Fibroblast of peridontal ligament (primary cell): ENCODE measurements around the gene ARNT2.

Experiments
- DNase-seq: peaks from one replicate; pipeline ENCODE4 v3.0.0-alpha.2; 2010; ENCODE audit errors: extremely low read depth

ARNT2 gene

DNA sequence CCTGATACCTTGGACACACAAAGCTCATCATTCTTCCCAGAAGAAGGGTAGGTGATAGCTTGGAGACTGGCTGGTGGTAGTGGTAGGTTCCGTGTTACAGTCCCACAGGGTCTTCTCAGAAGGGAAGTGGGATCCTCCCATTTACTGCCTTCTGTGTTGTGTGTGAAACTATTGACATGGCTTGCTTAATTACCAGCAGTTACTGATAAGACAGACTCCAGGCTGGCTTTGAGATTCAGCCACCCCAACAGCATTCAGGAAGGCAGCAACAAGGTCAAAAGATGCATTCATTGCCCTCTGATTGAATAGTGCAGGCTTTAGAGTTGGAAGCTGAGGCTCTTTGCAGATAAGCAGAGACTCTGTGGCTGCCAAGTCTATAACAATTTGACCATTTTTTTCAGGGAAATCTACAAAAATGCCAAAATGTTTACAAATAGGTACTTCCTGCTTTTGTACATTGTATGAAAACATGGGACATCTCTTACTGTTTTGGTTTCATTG, 7.7 kb downstream of the ARNT2 start:
- no peak for DNase-seq

- DNase-seq: no peak
Observed at GRCh38 chr15:80414546-80415357, 10.6 kb downstream of the ARNT2 start.

DNA sequence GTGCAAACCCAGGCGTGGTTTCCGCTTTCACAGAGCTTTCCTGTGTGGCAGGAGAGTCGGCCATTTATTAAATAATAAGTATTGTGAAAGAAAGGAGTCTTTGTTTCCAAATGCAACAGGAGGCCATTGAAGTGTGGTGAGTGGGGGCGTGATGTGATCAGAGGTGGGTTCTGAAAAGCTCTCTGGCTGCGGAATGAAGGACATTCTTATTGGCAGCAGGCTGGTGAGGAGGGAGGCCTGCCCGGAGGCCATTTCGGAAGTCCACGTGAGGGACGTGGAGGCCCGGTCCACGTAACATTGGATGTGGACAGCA, 11.1 kb downstream of the ARNT2 start:
- no peak for DNase-seq

DNA sequence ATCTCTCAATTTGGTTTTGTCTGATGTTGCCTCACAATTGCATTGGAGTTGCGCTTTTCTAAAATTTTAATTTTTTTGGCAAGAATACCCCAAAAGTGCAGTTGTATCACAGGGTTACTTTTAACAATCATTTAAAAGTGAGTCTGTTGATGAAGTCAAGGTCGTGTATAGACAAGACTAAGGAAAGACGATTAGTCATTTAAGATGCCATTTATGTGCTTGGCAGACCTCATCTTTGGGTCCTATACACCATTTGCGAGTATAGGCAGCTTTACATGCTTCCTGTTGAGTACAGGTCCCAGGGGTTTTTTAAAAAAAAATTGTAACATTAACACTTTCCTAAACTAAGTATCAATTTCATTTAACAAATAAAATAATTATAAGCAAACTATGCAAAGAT, 12.5 kb downstream of the ARNT2 start:
- DNase-seq: no peak

DNA sequence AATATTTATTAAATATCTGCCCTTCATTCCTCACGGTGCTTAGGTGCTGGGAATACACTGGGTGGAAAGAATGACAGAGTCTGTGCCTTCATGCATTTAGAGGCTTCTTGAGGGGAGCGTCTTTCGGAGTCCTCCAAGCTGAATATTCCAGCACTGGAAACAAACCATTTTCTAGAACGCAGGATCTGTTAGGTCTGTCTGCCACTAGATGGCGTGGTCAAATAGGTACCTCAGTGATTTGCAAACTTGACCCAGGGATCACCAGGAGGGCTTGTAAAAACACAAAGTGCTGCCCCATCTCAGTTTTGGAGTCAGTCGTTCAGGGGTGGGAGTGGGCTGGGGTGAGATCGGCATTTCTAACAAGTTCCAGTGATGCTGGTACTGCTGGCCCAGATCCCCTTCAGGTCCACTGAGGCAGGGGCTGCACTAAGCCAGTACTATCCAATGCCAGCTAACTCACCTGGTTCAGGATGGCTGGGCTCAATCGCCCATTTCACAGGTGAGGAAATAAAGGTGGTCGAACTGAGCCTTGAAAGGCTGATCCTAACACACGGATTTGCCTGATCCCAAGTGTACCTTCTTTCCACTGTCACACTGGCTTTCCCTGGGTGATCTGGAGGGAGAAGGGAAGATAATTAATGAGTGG, 14.8 kb downstream of the ARNT2 start:
- DNase-seq: peak; percentile 71

DNA sequence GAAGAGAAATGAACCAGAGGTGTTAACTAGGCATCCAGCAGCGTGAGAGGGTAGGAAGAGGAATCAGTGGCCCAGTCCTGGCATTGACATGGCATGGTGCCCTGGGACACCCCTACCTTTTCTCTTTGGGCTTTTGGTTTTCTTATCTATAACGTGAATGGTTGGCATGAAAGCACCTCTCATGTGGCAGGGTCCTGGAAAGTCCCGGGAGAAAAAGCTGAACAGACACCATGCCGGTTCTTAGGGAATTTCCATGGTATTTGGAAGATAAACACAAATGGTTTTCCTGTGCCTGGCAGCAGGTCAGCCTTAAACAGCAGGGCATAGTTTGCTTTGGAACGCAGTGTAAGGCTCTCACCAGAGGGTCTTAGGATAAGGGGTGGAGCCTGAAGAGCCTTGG, 15.4 kb downstream of the ARNT2 start:
- no peak for DNase-seq

DNA sequence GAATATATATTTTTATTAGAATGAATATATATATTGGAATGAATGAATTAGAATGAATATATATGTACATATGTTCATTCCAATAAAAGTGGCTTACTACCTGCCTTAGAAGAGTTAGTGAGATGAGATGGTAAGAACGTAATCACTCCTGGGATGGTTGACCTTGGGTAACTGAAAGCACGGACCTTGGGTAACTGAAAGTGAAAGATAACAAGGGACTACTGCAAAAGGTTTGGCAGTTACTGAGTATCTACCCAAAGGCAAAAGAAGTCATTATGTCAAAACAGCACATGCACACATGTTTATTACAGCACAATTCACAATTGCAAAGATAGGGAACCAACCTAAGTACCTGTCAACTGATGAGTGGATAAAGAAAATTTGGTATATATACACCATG, 16.5 kb downstream of the ARNT2 start:
- no peak for DNase-seq

DNA sequence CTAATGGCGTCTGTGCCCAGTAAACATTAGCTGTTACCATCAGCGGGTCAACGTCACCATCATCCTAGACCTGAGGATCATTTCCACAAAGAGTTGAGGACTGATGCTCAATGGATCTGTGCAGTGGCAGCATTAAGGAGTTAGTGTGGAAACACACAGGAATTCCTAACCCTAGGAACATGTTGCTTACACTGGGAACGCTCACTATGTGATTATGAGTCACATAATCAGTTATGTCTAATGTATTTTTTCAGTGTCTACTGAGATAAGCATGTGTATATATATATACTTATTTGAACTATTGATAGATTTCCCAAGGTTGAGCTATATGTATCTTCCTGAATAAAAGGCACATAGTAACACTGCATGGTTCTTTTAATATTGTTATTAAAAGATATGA, 19.0 kb downstream of the ARNT2 start:
- peak; percentile 41 for DNase-seq

GRCh38 chr15:80424381-80424780, 20.2 kb downstream of the ARNT2 start:
- DNase-seq: no peak

DNA sequence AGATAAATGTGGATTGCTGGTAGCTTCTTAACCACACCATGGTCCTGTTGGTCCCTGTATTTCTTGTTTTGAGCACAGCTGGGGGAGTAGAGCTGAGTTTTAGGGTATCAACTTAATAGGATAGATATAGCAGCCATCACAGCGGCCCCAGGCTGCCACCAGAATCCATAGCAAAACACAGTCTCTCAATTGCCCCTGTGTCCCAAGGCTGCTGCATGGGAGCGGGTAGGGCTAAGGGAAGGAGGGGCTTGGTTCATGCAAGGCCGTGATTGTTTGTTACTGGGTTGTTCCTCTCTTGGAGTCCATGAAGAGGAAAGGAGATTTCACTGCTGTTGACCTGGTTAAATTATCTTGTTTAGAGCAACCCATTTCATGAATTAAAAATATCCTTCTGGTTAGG, 22.1 kb downstream of the ARNT2 start:
- no peak for DNase-seq

DNA sequence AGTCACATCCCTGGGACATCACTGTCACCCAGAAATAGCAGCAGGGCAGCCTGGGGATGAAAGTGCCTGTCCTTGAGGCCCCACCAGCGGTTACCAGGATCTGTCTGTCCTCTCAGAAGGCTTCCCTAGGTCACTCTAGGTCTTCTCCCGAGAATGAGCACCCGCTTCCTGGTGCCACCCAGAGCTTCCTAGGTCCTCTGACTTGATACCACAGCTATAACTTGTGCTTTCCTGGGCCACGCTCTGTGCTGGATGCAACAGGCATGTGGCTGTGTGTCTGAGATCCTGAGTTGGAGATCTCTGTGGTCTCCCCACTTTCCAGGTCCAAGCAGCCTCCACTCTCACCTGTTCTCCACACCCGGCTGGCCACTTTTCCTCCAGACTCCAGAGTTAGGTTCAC, 25.8 kb downstream of the ARNT2 start:
- no peak for DNase-seq

DNA sequence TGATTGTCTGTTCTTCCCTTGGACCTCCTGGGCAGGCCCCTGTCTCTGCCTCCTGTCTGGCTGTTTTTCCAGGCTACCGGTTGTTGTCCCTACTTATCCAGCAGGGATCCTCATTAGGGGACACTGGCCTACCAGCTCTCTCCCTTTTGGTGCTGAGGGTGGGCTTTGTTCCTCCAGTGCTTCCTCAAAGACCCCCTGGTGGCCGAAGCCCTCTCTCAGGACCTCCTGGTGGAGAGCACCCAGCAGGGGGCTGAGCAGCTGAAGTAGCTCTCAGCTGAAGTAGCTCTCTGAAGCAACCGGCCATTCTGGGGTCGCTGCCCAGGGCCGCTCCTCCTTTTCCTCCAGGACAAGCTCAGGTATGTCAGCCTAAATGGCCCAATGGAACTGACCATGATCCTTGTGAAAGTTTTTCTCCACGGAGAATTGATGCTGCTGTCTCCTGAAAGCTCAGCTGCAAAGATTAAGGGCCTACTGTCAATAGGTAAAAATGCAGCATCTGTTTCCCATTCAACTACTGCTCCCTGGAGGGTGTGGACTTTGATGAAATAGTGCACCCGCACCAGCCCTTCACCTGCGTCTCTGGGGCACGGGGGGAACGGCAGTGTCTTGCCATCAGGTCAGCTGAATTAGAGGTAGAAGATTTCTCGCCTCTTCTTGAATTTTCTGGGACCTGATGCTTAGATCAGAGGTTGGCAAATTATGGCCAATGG, 27.6 kb downstream of the ARNT2 start:
- no peak for DNase-seq

DNA sequence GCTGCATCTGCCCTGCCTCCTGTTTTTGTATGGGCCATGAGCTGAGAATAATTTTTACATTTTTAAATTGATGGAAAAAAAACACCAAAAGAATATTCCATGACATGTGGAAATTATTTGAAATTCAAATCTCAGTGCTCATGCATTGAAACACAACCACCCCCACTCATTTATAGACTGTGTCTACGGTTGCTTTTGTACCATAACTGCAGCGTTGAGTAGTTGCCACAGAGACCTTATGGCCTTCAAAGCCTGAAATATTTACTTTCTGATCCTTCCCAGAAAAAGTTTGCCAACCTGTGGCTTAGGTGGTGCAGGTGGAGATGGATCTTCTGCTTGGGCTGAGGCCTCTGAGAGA, 28.1 kb downstream of the ARNT2 start:
- no peak for DNase-seq

DNA sequence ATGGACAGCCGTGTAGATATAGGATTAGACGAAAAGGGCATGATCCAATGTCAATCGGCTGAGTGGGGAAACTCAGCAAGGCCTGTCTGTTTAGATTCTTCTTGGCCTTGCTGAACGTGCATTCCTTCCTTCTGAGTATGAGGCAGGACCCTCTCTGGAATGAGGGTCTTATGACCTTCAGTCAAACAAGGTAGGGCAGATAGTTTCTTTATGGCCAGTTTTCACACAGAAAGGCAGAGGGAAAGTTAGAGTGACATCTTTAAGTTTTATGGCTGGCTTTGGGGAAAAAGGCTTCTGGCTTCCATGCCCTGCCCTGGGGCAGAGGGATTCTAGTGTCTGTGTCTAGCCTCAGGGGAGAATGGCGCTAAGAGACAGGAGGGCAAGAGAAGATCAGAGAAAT, 29.7 kb downstream of the ARNT2 start:
- DNase-seq: no peak

- DNase-seq: no peak
Observed at GRCh38 chr15:80434926-80435720, 30.9 kb downstream of the ARNT2 start.

DNA sequence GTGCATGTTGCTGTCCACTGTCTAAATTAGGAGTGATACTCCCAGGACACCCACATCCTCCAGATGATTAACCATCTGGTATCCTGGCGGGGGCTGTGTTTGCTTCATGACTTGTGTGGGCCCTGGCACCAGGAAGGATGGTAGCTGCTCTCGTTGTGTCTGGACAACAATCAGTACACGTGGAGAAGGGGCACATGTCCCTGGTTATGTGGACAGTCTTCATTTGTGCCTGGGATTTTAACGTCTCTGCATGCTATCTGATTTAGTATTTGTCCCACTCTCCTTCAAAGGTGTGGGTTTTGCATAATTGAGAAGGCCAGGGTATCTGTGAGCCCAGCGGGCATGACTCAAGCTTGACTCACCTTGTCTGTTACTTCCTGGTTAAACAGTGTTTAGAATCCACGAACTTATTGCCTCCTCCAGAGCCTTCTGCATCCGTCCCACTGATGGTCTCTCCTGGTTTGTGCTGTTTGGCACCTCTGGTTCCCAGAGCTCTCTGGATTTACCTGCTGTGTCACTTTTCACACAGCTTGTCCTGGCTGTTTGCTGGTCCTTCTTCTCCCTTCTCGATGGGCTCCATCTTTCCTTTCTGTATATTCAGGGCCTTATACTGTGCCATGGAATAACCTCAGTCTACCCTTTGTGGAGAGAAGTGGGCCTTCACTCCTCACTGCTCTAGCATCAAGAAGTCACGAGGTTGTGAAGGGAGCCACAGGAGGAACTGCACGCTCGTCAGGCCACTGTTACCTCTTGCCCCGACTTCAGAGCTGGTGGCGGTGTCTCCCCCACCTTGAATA, 32.5 kb downstream of the ARNT2 start:
- no peak for DNase-seq

- DNase-seq: no peak
Observed at GRCh38 chr15:80437334-80437891, 33.2 kb downstream of the ARNT2 start.

- DNase-seq: no peak
Observed at GRCh38 chr15:80439140-80439539, 35.0 kb downstream of the ARNT2 start.

GRCh38 chr15:80440024-80440423, 35.8 kb downstream of the ARNT2 start:
- no peak for DNase-seq

GRCh38 chr15:80441041-80441440, 36.9 kb downstream of the ARNT2 start:
- no peak for DNase-seq

GRCh38 chr15:80441714-80442113, 37.5 kb downstream of the ARNT2 start:
- no peak for DNase-seq
